BE2C (cell line): Measurements from ENCODE around the gene SUPT16H.
A peak's percentile ranks its signal among the peaks of the same experiment; 100 is the strongest.
"Not testable (repeated sequence)": the region's sequence is repeated elsewhere in the genome, so short reads cannot be mapped to it uniquely, and the experiment has no call there.

Experiments used
- DNase-seq: peaks from one replicate; pipeline ENCODE4 v3.0.0-alpha.2; 2020
- H3K27me3 ChIP-seq: fragments of 250-450 bp; sonication (Bioruptor Pico); 2 replicates; pipeline ENCODE4 v1.5.1; 2020; ENCODE audit warnings: mild to moderate bottlenecking
- H3K36me3 ChIP-seq: fragments of 250-450 bp; sonication (Bioruptor Pico); 2 replicates; pipeline ENCODE4 v1.5.1; 2020; ENCODE audit warnings: mild to moderate bottlenecking
- H3K4me1 ChIP-seq: fragments of 250-450 bp; sonication (Bioruptor Pico); 2 replicates; pipeline ENCODE4 v1.5.1; 2020
- H3K4me3 ChIP-seq: 2 replicates; pipeline ENCODE4 v1.5.1; 2011; ENCODE audit warnings: low read depth, low read length
- H3K9me3 ChIP-seq: fragments of 250-450 bp; sonication (Bioruptor Pico); 2 replicates; pipeline ENCODE4 v1.5.1; 2020
- TF ChIP-seq, protein P1 (sequence below): IDR thresholded peaks from 2 replicates; pipeline ENCODE4 v1.5.1; 2012; ENCODE audit warnings: mild to moderate bottlenecking, low read depth, low read length

SUPT16H gene

DNA sequence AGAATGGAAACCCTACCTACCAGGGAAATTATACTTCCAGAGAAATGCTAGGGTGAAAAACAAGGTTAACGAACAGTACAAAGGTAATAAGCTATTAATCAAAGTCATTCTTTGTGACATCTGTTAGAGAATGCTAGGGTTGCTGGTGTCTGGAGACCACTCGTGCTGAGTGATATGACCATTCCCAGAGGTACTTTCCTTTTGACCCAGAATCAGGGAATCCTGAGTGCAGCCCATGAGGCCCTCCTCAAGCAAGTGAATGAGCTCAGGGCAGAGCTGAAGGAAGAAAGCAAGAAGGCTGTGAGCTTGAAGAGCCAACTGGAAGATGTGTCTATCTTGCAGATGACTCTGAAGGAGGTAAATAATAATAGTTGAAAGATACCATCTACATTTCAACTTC, 72.2 kb downstream of the SUPT16H start:
- Histone ChIP-seq H3K27me3 (no peaks in the 10 kb centered on the region), H3K4me3 (no peak overlapping the region), H3K4me1 (peaks cover 11% of the 10 kb centered on the region), H3K36me3 (no peaks in the 10 kb centered on the region), H3K9me3 (no peaks in the 10 kb centered on the region)
- DNase-seq = no peak
- TF ChIP-seq, protein P1, sequence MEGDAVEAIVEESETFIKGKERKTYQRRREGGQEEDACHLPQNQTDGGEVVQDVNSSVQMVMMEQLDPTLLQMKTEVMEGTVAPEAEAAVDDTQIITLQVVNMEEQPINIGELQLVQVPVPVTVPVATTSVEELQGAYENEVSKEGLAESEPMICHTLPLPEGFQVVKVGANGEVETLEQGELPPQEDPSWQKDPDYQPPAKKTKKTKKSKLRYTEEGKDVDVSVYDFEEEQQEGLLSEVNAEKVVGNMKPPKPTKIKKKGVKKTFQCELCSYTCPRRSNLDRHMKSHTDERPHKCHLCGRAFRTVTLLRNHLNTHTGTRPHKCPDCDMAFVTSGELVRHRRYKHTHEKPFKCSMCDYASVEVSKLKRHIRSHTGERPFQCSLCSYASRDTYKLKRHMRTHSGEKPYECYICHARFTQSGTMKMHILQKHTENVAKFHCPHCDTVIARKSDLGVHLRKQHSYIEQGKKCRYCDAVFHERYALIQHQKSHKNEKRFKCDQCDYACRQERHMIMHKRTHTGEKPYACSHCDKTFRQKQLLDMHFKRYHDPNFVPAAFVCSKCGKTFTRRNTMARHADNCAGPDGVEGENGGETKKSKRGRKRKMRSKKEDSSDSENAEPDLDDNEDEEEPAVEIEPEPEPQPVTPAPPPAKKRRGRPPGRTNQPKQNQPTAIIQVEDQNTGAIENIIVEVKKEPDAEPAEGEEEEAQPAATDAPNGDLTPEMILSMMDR = no peak

DNA sequence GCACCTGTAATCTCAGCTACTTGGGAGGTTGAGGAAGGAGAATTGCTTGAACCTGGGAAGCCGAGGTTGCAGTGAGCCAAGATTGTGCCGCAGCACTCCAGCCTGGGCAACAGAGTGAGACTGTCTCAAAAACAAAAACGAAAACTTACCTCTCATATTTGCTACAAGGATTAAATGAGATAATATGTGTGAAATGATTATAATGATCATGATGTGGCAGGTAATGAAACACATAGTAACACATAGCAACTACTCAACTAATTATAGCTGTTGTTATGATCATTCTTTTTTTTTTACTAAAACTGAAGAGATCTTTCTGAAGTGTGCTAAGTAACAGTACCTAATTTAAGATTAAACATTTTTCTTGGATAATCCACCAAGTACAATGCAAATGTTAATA, 73.9 kb downstream of the SUPT16H start:
- H3K36me3 ChIP-seq = no peaks in the 10 kb centered on the region
- H3K9me3 ChIP-seq = no peaks in the 10 kb centered on the region
- TF ChIP-seq, protein P1 = no peak
- peaks cover 11% of the 10 kb centered on the region for H3K4me1 ChIP-seq
- H3K27me3 ChIP-seq = no peaks in the 10 kb centered on the region
- H3K4me3 ChIP-seq = no peak overlapping the region
- no peak for DNase-seq

DNA sequence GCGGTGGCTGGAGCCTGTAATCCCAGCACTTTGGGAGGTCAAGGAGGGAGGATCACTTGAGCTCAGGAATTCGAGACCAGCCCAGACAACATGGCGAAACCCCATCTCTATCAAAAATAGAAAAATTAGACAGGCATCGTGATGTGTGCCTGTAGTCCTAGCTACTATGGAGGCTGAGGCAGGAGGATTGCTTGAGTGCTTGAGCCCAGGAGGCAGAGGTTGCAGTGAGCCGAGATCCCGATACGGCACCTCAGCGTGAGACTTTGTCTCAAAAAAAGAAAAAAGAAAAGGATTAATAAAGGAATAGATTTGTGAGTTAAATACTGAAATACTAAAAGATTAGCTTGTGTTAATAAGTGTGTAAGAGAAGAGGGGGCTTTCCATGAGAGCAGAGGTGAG, 74.6 kb downstream of the SUPT16H start:
- no peak for DNase-seq
- Histone ChIP-seq H3K9me3 (no peaks in the 10 kb centered on the region), H3K4me1 (peaks cover 11% of the 10 kb centered on the region), H3K27me3 (no peaks in the 10 kb centered on the region), H3K36me3 (no peaks in the 10 kb centered on the region), H3K4me3 (peak overlapping the region; percentile 41)
- TF ChIP-seq, protein P1 = no peak

DNA sequence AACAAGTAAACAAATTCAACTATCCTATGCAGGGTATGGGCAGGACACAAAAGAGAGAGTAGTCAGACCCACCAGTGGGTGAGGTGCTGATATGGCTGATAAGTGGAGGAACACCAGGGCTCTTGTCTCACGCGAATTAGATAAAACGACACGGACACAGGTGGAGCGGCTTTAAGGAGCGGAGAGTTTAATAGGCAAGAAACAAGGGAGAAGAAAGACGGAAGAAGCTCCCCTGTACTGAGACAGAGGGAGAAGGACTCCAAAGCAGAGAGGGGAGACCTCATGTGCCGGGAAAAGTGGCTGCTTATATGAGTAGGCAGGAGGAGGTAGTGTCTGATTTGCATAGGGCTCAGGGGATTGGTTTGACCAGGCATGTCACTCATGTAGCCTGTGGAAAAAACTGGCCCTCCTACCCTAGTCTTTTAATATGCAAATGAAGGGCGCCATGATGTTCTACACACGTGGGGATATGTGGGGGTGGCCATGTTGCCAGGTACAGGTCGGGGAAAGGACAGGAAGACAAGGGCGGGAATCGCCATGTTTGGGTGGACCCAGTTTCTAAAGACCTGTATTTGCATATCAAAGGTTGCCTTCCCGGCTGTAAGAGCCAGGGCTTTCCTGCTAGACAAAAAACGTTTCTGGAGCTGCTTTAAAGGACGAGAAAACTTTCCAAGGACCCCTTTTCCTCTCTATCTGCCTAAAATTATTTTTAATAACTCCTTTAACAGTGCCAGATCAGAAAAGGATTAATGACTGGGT, 75.2 kb downstream of the SUPT16H start:
- Histone ChIP-seq H3K4me1 (peaks cover 11% of the 10 kb centered on the region), H3K36me3 (no peaks in the 10 kb centered on the region), H3K4me3 (peak overlapping the region; percentile 49), H3K27me3 (no peaks in the 10 kb centered on the region), H3K9me3 (no peaks in the 10 kb centered on the region)
- TF ChIP-seq, protein P1 = no peak
- DNase-seq = peak; percentile 87

DNA sequence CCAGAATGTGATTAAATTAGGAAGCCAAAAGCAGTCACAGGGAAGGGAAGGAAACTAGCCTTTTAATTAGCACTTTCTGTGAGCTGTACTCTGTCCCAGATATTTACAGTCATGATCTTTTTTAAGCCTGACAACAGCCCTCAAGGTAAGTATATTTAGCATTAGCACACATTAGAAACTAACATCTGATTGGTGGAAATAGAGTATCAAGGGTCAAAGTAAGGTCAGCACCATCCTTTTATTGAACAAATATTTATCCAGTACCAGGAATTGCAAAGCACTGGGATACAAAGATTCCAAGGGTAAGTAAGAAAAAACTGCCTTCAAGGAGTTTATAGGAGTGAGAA, 75.7 kb downstream of the SUPT16H start:
- no peaks in the 10 kb centered on the region for H3K36me3 ChIP-seq
- H3K4me3 ChIP-seq = peak overlapping the region; percentile 49
- no peaks in the 10 kb centered on the region for H3K27me3 ChIP-seq
- no peaks in the 10 kb centered on the region for H3K9me3 ChIP-seq
- no peak for DNase-seq
- TF ChIP-seq, protein P1 = no peak
- H3K4me1 ChIP-seq = peaks cover 11% of the 10 kb centered on the region

DNA sequence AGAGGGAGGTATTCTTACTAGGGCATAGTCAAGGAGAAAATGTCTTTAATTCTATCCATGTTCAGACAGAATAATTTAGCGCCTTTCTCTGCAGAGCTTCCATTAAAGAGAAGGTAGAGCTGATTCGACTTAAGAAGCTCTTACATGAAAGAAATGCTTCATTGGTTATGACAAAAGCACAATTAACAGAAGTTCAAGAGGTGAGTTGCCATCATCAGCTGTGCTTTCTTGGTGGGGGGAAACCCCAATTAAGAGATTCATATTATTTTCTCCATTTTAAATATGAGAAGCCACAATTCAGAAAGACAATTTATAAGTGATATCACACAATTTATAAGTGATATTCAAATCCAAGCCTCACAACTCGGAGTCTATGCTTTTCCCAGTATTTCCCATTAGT, 76.2 kb downstream of the SUPT16H start:
- Histone ChIP-seq H3K4me3 (no peak overlapping the region), H3K9me3 (no peaks in the 10 kb centered on the region), H3K4me1 (peaks cover 11% of the 10 kb centered on the region), H3K27me3 (no peaks in the 10 kb centered on the region), H3K36me3 (no peaks in the 10 kb centered on the region)
- TF ChIP-seq, protein P1 = no peak
- no peak for DNase-seq

DNA sequence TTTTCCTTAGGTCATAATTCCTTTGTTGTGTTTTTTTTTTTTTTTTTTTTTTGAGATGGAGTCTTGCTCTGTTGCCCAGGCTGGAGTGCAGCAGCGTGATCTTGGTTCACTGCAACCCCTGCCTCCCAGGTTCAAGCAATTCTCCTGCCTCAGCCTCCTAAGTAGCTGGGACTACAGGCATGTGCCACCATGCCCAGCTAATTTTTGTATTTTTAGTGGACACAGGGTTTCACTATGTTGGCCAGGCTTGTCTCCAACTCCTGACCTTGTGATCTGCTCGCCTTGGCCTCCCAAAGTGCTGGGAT, 81.0 kb downstream of the SUPT16H start:
- not testable (repeated sequence) for H3K9me3 ChIP-seq, H3K36me3 ChIP-seq, H3K4me1 ChIP-seq, DNase-seq, H3K27me3 ChIP-seq, H3K4me3 ChIP-seq
